ENCODE data around the gene LHFPL2.

- TF ChIP-seq EP300 (IDR thresholded peaks at IDR 0.05) (no peak), CTCF (IDR thresholded peaks at IDR 0.05) (no peak), POLR2A (IDR thresholded peaks at IDR 0.05) (no peak)
These were observed 23.6 kb upstream of the LHFPL2 start for GRCh38 chr5:78672154-78672553.
